NT2/D1 (cell line): ENCODE data around the gene DHX15.

Experiments
- SUZ12 ChIP-seq: IDR thresholded peaks from 2 replicates; pipeline ENCODE4 v1.6.1; 2011; ENCODE audit not compliant: insufficient read length, insufficient read depth; ENCODE audit errors: extremely low read depth
- YY1 ChIP-seq: IDR thresholded peaks from 2 replicates; pipeline ENCODE4 v1.6.1; 2011; ENCODE audit not compliant: insufficient read length, insufficient read depth

GRCh38 chr4:24584211-24584850 lies at the start of gene DHX15:
- TF ChIP-seq SUZ12 (no peak), YY1 (peak; percentile 84)
